Suppressor macrophage (primary cell): ENCODE measurements around the gene NHSL2.
A peak's percentile ranks its signal among the peaks of the same experiment; 100 is the strongest.
"Not testable (repeated sequence)": the region's sequence is repeated elsewhere in the genome, so short reads cannot be mapped to it uniquely, and the experiment has no call there.

Experiments used
- DNase-seq, 4 experiments: peaks; one replicate each; pipeline ENCODE4 v3.0.0-alpha.2; 2020 to 2022

The NHSL2 gene

DNA sequence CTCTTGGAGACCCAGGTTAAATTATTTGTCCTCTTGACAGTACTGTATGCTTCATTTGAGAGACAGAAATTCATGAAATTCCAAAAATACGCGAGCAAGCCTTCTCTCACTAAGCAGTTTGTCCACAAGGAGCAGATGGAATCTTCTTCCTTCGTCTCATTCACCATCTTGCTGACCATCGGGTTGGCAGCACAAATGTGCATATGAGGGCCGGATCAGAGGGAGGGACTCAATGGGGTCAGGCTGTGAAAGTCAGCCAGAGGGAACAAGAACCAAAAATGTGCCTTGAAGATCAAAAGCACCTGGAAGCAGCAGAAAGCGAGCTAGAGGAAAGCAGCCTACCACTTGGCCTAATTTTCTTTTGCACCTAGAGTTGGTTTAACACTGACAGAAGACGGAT is 16.4 kb downstream of the NHSL2 start:
- DNase-seq, result no peak

- DNase-seq, result no peak
These were observed 18.2 kb downstream of the NHSL2 start for GRCh38 chrX:71928856-71929255.

DNA sequence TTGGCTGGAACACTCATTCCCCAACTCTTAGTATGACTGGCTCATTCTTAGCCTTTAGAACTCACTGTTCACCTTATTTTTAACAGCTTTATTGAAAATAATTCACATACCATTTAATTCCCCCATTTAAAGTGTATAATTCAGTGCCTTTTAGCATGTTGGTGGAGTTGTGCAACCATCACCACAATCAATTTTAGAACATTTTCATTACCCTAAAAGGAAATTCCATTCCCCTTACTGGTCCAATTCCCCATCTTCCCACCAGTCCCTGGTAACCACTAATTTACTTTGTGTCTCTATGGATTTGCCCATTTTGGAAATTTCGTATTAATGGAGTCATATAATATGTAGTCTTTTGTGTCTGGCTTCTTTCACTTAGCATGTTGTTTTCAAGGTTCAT is 19.7 kb downstream of the NHSL2 start:
- DNase-seq, result no peak

DNA sequence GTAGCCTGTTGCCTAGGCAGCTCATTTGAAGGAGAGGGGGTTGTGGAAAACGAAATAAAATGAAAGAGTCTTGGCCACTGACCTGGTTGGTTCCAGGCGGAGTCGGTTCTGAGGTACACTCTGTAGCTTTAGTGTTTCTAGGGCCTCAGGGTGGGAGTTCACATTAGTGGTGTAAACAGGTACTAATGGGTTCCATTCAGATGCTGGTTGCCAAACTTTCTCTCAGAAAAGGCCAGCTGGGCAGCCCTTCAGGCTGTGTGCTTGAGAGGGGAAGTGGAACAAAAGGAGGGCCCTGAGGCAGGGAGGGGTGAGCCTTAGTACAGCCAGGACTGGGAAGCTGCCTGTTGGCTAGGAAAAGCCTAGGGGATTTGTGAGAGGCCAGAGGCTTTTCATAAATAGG is 24.8 kb downstream of the NHSL2 start:
- peak in 1 of 4 experiments; percentile 21 for DNase-seq

- DNase-seq, result no peak
These were observed 26.0 kb downstream of the NHSL2 start for GRCh38 chrX:71936632-71937031.

GRCh38 chrX:71938371-71938770 is 27.7 kb downstream of the NHSL2 start:
- no peak for DNase-seq

GRCh38 chrX:71941145-71941544 is 30.5 kb downstream of the NHSL2 start:
- DNase-seq, result no peak

GRCh38 chrX:71941776-71942175 is 31.1 kb downstream of the NHSL2 start:
- no peak for DNase-seq

DNA sequence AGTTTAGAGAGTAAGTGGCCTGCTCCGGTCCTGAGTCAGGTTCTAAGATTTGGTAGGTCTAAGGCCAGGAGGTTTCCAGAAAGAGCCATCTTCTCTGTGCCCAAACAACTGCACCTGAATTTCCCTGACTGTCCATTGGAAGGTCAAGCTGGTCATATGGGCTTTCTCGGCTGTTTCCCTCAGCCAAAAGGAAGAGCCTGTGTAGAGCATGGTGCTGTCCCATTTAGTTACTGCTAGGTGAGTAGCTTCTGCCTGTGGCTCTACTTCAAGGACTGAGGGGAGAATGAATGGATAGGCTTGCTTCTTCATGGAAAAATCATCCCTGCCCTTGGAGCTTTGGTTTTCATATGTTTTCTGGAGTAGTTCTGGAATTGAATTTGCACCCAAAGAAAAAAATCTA is 33.7 kb downstream of the NHSL2 start:
- DNase-seq, result no peak

DNA sequence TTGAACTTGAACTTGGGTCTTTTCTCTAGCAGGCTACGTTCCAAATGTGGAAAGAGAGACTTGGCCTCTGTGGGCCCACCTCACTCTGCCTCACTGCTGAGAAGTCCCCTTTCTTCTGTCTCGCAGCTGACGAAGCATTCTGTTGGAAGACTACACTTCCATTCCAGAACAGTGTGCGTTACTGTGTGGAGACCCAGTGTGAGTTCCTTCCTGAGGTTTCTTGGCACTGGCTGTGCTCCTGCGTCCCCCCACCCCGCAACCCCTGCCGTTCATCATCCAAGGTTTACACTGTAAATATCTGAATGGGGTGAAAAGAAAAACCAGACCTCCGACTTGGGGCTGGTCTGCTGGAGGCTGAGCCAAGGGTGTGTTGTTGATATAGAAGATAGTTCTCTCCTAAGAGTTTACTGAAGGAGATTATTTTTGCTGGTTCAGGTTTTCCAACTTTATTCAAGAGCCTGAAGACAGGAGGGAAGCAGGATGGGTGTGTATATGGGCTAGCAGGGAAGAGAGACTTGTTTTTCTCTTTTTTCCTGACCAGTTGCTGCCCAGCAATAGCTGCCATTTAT is 34.7 kb downstream of the NHSL2 start:
- no peak for DNase-seq

DNA sequence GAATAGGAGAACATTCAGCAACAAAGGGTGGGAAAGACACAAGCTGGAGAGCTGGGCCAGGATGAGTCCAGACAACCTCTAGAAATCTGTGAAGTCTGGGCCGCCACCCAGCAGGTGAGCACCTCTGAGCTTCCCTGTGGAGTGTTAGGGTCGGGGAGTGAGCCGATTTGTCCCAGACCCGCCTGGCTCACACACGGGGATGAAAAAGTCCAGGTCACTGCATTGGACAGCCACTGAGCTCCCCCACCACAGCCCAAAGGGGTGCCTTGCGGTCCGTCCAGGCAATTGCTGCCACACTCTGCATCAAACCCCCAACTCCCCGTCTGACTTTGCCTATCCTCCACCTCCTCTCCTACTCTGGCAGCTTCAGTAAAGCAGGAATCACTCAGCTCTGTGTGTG is 38.7 kb downstream of the NHSL2 start:
- DNase-seq, result no peak

DNA sequence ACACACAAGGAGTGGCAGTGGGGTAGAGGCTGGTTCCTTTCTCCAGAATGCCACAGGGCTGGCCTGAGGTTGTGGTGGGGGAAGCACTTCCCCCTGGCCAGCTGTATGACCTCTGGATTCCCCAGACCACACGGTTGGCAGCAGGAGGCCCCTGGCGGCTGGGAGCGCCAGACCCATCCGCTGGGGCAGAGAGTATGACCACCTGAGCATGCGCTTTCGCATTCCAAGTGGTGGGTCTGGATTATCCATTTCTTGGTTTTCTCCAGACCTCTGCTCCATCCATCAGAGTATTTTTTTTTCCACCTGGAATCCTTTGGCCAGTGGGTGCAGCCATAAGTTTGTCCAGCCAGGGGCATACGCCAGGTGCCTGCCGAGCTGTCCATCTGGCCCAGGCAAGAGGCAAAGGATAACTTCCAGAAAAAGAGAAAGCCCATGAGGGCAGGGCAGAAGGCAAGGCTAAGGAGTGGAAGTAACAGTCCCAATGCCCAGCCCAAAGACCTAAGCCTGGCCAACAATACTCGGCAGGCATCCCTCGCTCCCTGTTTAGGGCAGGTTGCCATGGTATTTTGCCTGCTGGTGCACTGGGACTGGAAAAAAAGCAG is 39.3 kb downstream of the NHSL2 start:
- no peak for DNase-seq

DNA sequence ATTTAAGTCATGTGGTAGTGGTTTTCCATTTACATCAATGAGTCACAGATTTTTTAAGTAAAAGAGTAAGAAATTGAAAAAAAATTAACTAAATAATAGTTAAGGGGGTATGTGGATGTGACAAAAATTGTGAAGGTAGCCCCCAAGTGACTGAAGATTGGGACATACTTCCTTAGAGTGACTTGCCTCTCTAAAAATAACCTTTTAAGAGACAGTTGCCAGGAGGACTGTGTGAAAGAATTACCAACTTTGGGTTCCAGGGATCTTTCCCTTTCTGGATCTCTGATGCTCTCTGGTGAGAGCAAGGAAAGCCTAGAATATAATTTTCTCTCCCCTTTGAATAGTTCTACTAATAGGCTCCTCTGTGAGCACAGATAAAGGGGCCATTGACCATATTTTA is 42.7 kb downstream of the NHSL2 start:
- DNase-seq, result no peak

DNA sequence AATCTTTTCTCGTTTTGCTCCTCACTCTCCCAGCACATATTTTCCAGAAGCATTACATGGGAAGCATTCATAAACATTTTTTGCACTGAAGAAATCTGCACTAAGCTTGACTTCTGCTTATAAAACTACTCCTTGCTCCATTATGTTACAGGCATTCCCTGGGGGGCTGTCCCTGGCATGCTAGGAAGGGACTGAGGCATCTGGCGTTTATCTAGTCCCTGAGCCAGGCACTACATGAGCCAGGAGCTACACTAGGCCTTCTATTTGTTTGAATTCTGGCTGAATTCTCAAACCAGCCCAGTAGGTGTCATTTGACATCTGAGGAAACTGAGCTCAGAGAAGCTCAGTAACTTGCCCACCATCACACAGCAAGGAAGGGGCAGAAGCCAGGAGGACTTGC is 43.3 kb downstream of the NHSL2 start:
- no peak for DNase-seq

DNA sequence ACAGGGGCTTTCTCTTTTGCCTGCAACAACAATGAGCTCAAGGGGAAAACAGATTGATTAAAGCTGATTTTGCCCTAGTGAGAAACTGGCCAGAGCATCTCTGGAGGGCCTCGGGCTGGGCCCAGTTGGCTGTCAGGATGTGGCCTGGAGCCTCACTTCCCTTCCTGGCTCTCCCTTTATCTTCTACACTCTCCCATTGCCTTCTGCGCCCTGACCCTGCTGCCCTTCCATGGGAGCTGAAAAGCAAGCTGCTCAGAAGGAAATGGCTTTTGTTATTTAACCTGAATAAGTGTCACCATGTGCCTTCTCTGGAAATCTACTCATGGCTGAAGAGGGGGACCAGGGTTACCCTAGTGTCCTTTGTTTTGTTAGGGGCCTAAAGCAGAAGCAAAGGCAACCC is 43.8 kb downstream of the NHSL2 start:
- DNase-seq, result no peak

DNA sequence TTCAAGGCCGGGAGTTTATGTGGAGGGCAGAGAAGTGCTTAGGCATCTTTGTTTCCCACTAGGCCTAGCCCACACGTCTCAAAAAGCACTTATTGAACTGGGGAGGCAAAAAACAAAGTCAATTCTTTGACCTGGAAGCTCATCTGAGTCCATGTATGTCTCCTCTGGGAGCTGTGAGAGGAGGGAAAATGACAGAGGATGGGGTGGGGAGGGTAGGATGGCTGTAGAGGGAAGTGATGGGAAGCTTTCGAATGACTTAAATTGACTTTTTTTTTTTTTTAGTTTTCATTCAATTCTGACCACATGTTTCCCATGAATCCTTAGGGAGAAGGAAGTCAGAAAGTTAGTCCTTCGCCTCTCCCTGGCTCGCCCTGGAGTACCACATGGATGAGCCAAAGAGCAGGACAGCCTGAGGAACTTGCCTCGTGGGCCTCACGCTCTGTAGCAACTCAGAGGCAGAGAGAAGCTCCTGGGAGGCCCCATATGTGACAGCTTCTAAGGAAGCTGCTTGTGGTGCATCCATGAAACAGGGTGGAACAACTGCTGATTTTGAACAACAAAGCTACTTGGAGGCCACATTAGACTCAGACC is 45.0 kb downstream of the NHSL2 start:
- DNase-seq, result no peak

DNA sequence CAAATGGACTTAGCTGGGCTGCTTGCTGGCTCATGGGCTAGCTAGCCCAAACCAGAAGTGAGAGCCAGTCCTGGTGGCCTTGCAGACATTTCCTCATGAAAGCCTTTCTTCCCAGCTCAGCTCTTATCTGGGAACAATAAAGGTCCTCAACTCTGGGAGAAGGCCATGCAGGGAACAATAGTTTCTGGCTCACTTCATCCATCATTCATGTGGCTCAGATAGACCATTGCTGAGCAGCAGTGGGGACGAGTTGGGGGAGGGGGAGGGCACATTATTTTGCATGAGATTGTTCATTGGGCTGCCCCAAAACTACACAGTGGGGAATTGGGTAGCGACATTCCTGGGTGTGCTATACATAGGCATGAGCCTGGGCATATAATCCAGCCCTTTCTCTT is 47.6 kb downstream of the NHSL2 start:
- no peak for DNase-seq

- not testable (repeated sequence) for DNase-seq
These were observed 53.5 kb downstream of the NHSL2 start for GRCh38 chrX:71964184-71964583.

DNA sequence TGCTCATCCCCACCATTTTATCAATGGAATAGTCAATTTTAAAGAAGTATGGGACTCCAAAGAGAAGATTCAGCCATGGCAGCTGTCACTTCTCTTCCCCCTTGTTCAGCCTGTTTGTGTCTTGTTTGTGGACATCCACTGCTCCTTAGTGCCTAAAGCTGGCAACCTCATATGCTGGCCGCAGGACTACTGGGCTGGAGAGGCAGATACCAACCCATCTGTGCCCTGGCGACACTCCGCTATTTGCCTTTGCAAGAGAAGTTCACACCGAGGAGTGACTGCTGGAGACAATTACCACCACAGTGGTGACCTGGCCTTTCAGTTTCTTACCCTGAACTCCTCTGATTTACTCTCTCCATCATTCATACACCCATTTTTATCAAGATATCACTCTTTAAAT is 64.3 kb downstream of the NHSL2 start:
- DNase-seq, result no peak

- DNase-seq, result peak in 1 of 4 experiments; percentile 9
These were observed 66.1 kb downstream of the NHSL2 start for GRCh38 chrX:71976753-71977152.

- no peak for DNase-seq
These were observed 67.5 kb downstream of the NHSL2 start for GRCh38 chrX:71978164-71978563.

DNA sequence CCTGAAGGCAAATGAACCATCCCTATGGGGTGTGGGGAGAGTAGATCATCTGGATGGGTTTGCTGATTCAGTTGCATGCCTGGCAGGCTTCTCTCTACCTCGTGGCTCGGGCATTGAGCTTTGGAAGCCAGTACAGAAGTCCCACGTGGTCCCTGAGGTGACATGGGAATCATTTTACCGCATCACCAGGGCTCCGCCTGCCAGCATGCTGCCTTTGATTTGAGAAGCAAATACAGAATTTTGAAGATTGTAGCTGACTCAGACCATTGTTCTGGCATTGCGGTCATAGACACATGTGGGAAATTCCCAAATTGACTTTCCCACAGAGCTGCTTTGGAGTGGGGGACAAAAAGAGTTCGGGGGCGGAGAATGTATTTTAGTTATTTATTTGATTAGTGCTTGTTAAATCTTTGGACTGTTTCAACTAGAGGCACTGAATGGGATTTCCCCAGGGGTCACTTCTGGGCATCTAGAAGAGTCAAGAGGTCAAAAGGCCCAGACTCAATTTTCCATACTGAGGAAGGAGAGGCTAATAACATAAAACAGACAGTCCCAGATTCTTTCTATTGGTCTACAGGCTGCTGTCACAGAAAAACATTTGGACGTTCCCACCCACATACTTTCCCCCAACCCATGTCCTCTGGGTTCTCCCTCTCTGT is 79.3 kb downstream of the NHSL2 start:
- no peak for DNase-seq

DNA sequence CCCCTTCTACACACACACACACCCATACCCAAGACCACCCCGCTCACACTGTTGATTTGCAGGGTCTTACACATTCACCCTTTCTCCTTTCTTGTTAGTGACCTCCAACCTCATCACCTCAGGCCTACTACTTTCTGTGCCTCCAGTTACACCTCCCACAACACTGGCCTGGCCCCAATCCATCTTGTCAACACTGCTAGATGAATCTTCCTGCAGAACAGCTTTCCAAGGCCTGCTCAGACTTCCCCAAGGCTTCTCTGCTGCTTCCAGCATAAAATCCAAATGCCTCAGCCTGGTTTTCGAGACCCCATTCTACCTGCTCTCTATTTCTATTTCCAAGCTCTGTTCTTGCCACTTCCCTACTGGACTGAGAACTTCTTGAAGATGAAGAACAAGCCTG is 79.9 kb downstream of the NHSL2 start:
- no peak for DNase-seq

DNA sequence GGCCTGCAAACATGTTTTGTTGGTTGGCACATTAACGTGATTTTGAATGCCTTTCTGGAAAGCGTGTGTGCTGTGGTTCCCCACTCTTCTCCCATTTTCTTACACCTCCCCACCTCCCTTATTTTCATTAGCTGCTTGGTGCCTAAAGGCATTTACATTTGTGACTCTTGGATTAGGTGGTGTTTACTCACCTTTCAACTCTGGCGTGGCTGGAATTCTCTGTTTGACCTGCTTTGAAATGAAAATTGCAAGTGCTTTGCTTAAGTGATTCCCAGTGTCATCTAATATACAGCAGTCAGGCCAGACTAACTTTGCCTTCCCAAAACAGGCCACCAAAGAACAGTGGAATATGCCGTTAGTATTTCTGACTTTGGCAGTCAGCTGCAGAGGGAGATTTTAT is 80.5 kb downstream of the NHSL2 start:
- no peak for DNase-seq
